Spleen (tissue), 7 donors: Measurements from ENCODE around the gene MAP3K12.

Experiments used
- CTCF ChIP-seq, 11 experiments: fragments of 200-600 bp in 7 of 11; fragments of 450-650 bp in 4 of 11; sonication (generic) in 4 of 11; IDR thresholded peaks in 8 of 11; conservative IDR thresholded peaks in 3 of 11; 1 replicate in 7 of 11; 2 replicates in 4 of 11; pipeline versions ENCODE4 v1.4.0 to v1.8.0; 2016 to 2021; ENCODE audit warnings: antibody characterized with exemption in 11 of 11, inconsistent platforms in 4 of 11, mild to moderate bottlenecking in 1 of 11
- POLR2AphosphoS5 ChIP-seq, 3 donors: sonication (generic); formaldehyde crosslinking; IDR thresholded peaks; one replicate each; pipeline ENCODE4 v1.5.1; 2017; ENCODE audit warnings: antibody characterized with exemption in 3 of 3
- donor health status: DM: no; HTN: no; CAD: no; lungs with moderate emphysema.
- donor health status: DM: no; HTN: no; CAD: no.
- donor health status: DM: no; HTN: no; CAD: no.

GRCh38 chr12:53536962-53537361, 37.7 kb upstream of the MAP3K12 start:
- TF ChIP-seq CTCF (IDR thresholded peaks at IDR 0.05 in 8 of 11, conservative IDR thresholded peaks at IDR 0.05 in 3 of 11): no peak
- TF ChIP-seq POLR2AphosphoS5 (IDR thresholded peaks at IDR 0.05): no peak
